Gastroesophageal sphincter (tissue), 3 donors: ENCODE measurements around the gene IL16.

ENCODE experiments used
- CTCF ChIP-seq, 4 experiments: fragments of 200-600 bp in 2 of 4; fragments of 450-650 bp in 2 of 4; sonication (generic) in 1 of 4; IDR thresholded peaks; one replicate each; pipeline ENCODE4 v1.5.1; 2017 to 2019; ENCODE audit warnings: antibody characterized with exemption in 4 of 4, mild to moderate bottlenecking in 2 of 4, moderate library complexity in 2 of 4
- POLR2AphosphoS5 ChIP-seq: sonication (generic); formaldehyde crosslinking; IDR thresholded peaks from one replicate; pipeline ENCODE4 v1.6.1; 2017; ENCODE audit warnings: antibody characterized with exemption

- TF ChIP-seq POLR2AphosphoS5, result no peak
- TF ChIP-seq CTCF (IDR thresholded peaks at IDR 0.05), result no peak
These were observed 28.0 kb upstream of the IL16 start for GRCh38 chr15:81168644-81169043.
